NCI-H748 (cell line): ENCODE results near the gene CX3CR1.

Experiments used
- DNase-seq: peaks from one replicate; lab custom pipeline; 2025; ENCODE audit not compliant: unreplicated experiment; lab: John Stamatoyannopoulos, UW

The CX3CR1 gene

DNA sequence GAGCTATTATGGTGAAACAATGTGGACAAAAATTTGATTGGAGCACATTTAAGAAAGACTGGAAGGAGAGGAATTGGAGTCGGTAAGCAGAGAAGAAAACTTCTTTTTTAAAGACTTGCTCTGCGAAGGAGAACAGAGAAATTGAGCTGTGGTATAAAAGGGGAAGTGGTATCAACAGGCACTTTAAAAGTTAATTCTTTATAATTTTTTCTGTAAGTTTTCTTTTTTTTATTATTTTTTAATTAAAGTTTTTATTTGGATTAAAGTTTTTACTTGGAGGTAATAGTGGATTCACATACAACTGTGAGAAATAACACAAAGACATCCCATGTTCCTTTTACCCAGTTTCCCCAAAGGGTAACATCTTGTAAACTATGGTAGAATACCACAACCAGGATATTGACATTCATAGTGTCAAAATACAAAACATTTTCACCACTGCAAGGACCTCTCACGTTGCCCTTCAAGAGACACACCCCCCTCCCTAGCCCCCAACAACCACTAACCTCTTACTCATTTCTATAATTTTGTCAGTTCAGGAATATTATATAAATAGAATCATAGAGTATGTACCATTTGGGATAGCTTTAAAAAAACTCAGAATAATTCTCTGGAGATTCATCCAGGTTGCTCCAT lies 53.6 kb downstream of the CX3CR1 start:
- no peak for DNase-seq

DNA sequence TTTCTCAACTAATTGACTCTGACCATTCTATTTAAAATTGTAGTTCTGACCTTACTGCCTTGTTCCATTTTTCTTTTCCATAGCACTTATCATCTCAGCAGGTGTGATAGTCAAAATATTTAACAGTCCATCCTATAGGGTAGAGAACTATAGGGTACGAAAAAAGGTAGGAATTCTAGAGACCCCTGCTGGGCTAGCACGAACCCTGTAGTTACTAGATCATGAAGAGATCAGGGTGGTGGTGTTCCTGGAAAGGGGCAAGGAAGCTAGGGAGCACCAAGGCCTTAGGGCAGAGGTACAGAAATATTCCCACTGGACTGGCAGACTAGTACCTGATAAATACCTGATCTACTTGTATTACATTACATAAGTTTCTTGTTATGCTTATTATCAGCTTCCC lies 55.5 kb downstream of the CX3CR1 start:
- DNase-seq = no peak

DNA sequence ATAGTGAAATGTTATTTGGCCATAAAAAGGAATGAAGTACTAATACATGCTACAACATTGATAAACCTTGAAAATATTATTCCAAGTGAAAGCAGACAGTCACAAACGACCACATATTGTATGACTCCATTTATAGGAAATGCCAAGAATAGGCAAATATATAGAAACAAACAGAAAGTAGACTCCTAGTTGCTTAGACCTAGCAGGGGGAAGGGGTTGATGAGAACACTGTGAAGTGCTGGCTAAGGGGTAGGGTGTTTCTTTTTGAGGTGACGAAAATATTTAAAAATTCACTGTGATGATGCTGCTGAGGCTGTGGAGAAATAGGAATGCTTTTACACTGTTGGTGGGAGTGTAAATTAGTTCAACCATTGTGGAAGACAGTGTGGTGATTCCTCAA lies 56.9 kb downstream of the CX3CR1 start:
- no peak for DNase-seq

DNA sequence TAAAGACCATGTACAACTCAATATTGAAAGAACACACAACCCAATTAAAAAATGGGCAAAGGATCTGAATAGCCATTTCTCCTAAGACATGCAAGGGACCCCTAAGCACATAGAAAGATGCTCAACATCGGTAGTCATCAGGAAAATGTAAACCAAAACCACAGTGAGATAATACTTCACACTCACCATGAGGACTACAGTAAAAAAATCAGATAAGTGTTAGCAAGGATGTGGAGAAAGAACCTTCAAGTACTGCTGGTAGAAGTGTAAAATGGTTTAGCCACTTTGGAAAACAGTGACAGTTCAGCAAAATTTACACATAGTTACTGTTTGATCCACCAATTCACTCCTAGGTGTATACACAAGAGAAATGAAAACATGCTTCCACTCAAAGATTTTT lies 57.4 kb downstream of the CX3CR1 start:
- DNase-seq = no peak

DNA sequence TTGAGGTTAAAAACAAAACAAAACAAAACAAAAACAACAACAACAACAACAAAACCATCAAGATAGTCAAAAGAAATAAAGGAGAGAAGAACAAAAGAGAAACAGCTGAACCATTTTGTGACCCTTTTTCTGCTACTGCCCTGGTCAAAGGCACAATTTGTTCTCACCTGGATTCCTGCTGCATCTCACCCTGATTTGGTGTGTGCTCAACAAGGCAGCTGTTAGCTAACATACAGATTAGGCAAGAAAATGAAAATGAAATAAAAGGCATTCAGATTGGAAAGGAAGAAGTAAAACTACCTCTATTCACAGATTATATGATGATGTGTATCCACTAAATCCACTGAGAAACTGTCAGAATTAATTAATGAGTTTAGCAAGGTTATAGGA lies 58.7 kb downstream of the CX3CR1 start:
- no peak for DNase-seq

DNA sequence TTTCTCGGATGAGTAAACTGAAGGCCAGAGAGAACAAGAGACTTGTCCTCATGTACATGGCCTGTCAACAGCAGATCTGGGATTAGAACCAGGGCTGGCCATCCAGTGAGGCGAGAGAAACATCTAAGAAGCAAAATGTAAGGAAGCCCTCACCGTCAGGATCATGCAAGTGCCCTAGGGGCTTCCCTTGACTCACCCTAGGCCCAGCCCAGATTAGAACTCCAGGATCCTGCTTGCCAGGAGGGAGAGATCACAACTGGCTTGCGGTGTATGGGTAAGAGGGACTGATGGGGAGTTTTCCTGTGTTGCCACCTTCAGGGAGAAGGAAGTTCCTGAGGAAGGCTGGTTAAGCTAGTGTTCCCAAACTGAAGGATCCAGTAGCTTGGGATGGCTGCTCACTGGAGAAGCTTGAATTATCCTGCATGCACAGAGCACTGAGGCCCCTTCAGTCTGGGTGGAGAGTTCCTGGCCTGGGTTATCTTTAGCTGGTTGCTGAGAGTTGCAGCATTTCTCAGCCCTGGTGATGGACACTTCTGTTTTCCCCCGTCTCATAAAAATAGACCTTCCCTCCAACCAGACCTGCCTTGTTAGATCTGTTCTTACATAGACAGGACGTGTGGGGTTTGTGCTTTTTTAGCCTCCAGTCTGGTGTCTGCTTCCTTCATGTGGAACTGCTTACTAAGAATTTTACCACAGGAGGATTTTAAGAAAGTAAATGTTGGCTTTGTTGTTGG lies 59.3 kb downstream of the CX3CR1 start:
- no peak for DNase-seq

DNA sequence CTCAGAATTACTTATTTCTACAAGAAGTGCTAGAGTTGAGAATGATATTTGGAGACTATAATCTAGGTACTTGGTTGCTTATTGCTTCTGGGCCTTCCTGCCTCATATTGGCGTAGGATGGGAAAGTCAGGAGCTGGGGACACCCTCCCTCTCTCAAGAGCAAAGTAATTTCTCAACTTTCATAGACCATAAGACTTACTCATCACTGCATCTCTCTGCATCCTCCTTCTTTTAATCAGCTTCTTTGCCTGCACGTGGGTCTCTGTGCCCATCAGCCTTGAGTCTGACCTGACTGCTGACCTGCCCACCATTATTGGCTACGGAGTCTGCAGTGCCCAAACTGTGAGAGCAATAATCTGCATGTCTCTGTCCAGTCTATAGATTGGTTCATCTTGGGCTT lies 60.1 kb downstream of the CX3CR1 start:
- DNase-seq = no peak

DNA sequence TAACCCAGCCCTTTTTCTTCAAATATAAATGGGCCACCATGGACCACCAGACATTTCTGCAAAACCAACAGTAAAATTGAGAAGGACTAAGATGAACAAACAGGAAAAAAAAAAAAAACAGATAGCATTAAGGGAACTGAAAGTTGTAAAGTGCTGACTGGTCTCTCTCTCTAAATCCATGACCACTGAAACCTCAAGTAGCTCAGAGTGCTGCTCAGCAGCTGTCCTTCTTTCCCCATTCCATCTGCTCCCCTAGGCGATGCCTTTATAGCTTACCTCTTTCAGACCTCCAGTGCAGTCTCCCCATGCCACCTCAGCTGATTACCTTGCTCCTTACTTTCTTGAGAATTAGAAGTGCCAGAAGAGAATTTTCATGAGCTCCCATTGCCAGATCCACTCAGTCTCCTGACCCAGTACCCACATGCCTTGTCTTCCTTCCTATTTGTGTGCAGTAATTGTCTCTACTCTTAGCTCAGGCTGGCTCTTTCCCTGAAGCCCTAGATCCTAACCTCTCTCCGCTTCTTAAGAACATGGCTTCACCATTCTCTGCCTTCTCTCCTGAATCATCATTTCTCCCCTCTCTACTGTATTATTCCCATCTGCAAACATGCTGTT lies 63.6 kb downstream of the CX3CR1 start:
- DNase-seq = no peak

DNA sequence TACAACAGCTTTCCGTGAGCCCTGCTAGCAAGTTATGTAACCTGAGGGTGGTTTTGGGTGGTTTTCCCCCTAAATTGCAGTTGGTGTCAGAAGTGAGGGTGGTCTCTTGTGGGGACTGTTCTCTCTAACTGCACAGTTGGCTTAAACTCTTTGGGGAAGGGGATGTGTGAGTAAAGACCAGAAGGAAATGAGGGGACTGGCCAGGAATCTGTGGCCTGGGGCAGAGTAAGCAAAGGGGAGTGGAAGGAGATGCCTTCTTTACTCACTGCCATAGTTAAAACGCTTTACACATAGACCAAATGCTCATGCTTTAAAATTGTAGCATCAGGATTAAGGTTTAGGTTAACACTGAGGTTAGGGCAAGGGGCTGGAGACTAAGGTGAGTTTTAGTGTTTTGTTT lies 66.2 kb downstream of the CX3CR1 start:
- DNase-seq = no peak
